Activated naive CD8-positive, alpha-beta T cell treated with anti-CD3 and anti-CD28 coated beads, Interleukin-2, amount 10 ng/mL, durations not matched to agents 7 days and 5 days (primary cell): ENCODE data around the gene MINDY2. TPM values are rescaled to one million over a fixed set of nuclear protein-coding genes. Genes with fewer than 3 reads are reported as not detected.

ENCODE experiments used
- ATAC-seq: fragments of 150-1000 bp; cut with Tn5 transposase; one replicate; pipeline ENCODE4 v1.10.0; 2021; ENCODE audit warnings: low read depth, moderate library complexity
- POLR2A ChIA-PET: fragments of 350-600 bp; sonication (Branson Sonifier 250); formaldehyde crosslinking; loops from one replicate; lab custom pipeline; 2021; ENCODE audit warnings: antibody characterized with exemption; lab: Charles Lee
- DNase-seq: peaks from one replicate; pipeline ENCODE4 v3.0.0; 2021
- H3K27ac Mint-ChIP-seq: one replicate; pipeline ENCODE4 v1.8.0; 2022; ENCODE audit warnings: mild to moderate bottlenecking, mixed read lengths
- H3K27me3 Mint-ChIP-seq: one replicate; pipeline ENCODE4 v1.8.0; 2022; ENCODE audit warnings: mild to moderate bottlenecking, moderate library complexity, mixed read lengths
- H3K36me3 Mint-ChIP-seq: one replicate; pipeline ENCODE4 v1.8.0; 2021; ENCODE audit warnings: mild to moderate bottlenecking, mixed read lengths
- H3K4me1 Mint-ChIP-seq: one replicate; pipeline ENCODE4 v1.8.0; 2021; ENCODE audit warnings: mixed read lengths
- H3K4me3 Mint-ChIP-seq: one replicate; pipeline ENCODE4 v1.8.0; 2022; ENCODE audit warnings: mild to moderate bottlenecking, moderate library complexity, mixed read lengths
- H3K9me3 Mint-ChIP-seq: one replicate; pipeline ENCODE4 v1.8.0; 2021; ENCODE audit warnings: mixed read lengths
- total RNA-seq, 2 experiments: library from RNA; stranded (reverse); gene quantifications; one replicate each; pipeline ENCODE4 v1.2.3, GENCODE V29; 2021

MINDY2 gene
- total RNA-seq, result 10 to 100 TPM; 19.0 to 20.2 TPM

GRCh38 chr15:58770857-58771620, at the start of gene MINDY2:
TSS of gene MINDY2 (plus strand) at chr15:58771302. CDS start at chr15:58771396, 94 bp downstream.
- Mint-ChIP-seq H3K27ac (peak within 1 kb of the TSS; percentile 88), H3K27me3 (no peaks in the 10 kb centered on the region), H3K4me3 (no peak within 1 kb of the TSS), H3K4me1 (peaks cover 13% of the 10 kb centered on the region), H3K36me3 (no peaks in the 10 kb centered on the region), H3K9me3 (no peaks in the 10 kb centered on the region)
- POLR2A ChIA-PET, result interaction anchor here (0.5 to 2.8 kb wide), 21 partner anchors 10 to 886 kb away, joined by 3 to 47 read pairs (median 4); partner anchors contain the start of genes ADAM10 and GTF2A2
- peak; percentile 99 for ATAC-seq
- DNase-seq, result peak; percentile 93

- Mint-ChIP-seq H3K4me3 (no peak overlapping the region), H3K27ac (no peak overlapping the region), H3K9me3 (no peaks in the 10 kb centered on the region), H3K36me3 (peaks cover 19% of the 10 kb centered on the region), H3K27me3 (no peaks in the 10 kb centered on the region), H3K4me1 (peaks cover 19% of the 10 kb centered on the region)
- POLR2A ChIA-PET, result interaction anchor here (0.6 kb wide), 1 partner anchor 65 kb away, joined by 4 read pairs; no protein-coding TSS in a partner anchor
- DNase-seq, result no peak
- peak; percentile 52 for ATAC-seq
Observed at GRCh38 chr15:58724466-58724865, 46.6 kb upstream of the MINDY2 start.

DNA sequence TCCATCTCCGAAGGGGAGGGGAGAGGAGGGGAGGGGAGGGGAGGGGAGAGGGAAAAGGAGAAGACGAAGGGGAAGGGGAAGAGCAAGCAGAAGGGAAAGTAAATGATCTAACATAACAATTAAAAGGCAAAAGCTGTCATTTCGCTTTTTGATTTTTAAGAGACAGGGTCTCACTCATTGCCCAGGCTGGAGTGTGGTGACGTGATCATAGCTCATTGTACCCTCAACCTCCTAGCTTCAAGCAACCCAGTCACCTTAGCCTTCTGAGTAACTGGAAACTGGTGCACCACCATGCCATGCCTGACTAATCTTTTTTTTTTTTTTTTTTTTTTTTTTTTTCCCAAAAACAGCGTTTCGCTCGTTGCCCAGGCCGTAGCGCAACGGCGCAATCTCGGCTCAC, 44.2 kb upstream of the MINDY2 start:
- DNase-seq, result no peak
- no peak overlapping the region for H3K27ac Mint-ChIP-seq
- POLR2A ChIA-PET, result interaction anchor here (0.6 to 0.7 kb wide), 2 partner anchors 23 to 104 kb away, joined by 4 to 5 read pairs; partner anchors contain the start of gene ADAM10
- no peak overlapping the region for H3K4me3 Mint-ChIP-seq
- H3K36me3 Mint-ChIP-seq, result peaks cover 32% of the 10 kb centered on the region
- no peaks in the 10 kb centered on the region for H3K27me3 Mint-ChIP-seq
- ATAC-seq, result no peak
- no peaks in the 10 kb centered on the region for H3K9me3 Mint-ChIP-seq
- peaks cover 19% of the 10 kb centered on the region for H3K4me1 Mint-ChIP-seq

GRCh38 chr15:58731756-58732535, 39.2 kb upstream of the MINDY2 start:
- ATAC-seq (no peak), DNase-seq (no peak)
- H3K36me3 Mint-ChIP-seq, result peaks cover 42% of the 10 kb centered on the region
- H3K9me3 Mint-ChIP-seq, result no peaks in the 10 kb centered on the region
- peaks cover 27% of the 10 kb centered on the region for H3K4me1 Mint-ChIP-seq
- no peak overlapping the region for H3K4me3 Mint-ChIP-seq
- POLR2A ChIA-PET, result no interaction called here
- H3K27ac Mint-ChIP-seq, result no peak overlapping the region
- no peaks in the 10 kb centered on the region for H3K27me3 Mint-ChIP-seq

DNA sequence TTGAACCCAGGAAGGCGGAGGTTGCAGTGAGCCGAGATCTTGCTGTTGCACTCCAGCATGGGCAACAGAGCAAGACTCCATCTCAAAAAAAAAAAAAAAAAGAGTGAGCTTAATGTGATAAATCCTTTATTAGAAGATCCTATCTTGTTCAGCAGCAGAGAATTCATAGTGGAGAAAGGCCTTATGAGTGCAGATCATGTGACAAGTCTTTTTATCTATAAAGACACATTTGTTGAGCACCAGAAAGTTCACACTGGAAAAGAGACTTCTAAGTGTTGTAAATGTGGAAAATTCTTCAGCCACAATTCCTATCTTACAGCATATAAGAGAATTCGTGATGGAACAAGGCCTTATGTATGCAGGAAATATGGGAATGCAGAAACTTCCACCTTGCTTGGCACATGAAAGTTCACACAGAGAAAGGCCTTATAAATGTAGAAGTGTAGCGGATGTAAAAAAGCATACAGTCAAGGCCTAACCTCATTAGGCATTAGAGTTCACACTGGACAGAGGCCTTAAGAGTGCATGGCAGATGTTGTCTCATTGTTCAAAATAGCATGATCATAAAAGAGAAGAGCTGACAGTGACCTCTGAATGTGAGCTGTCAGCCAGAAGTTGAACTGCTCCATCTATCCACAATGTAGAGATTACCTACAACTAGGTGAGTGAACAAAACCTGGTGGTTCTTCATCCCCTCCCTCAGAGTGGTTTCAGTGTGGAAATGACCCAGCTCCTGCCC, 38.3 kb upstream of the MINDY2 start:
- Mint-ChIP-seq H3K9me3 (no peaks in the 10 kb centered on the region), H3K27ac (no peak overlapping the region), H3K4me1 (peaks cover 32% of the 10 kb centered on the region), H3K4me3 (no peak overlapping the region), H3K36me3 (peaks cover 42% of the 10 kb centered on the region), H3K27me3 (no peaks in the 10 kb centered on the region)
- no peak for DNase-seq
- ATAC-seq, result no peak
- POLR2A ChIA-PET, result no interaction called here

DNA sequence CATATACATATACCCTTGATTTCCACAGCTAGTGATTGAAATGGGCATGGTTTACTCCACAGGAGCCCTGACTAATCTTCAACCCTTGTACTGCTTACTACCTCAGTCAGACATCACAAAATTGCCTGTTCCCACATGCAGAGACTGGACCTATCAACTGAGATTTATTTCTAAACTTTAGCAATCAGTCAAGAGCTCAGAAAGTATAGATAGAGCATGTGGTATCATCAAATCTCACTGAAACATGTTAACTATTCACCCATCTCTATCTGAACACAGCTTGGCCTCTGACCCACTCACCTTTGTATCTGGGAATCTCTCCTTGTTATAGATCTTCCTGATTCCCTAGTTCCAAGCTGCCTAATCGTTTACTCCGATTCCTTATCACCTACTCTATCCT, 36.2 kb upstream of the MINDY2 start:
- Mint-ChIP-seq H3K9me3 (no peaks in the 10 kb centered on the region), H3K4me3 (no peak overlapping the region), H3K36me3 (peaks cover 34% of the 10 kb centered on the region), H3K27me3 (no peaks in the 10 kb centered on the region), H3K4me1 (peaks cover 39% of the 10 kb centered on the region), H3K27ac (no peak overlapping the region)
- ATAC-seq, result no peak
- DNase-seq, result no peak
- POLR2A ChIA-PET, result no interaction called here

DNA sequence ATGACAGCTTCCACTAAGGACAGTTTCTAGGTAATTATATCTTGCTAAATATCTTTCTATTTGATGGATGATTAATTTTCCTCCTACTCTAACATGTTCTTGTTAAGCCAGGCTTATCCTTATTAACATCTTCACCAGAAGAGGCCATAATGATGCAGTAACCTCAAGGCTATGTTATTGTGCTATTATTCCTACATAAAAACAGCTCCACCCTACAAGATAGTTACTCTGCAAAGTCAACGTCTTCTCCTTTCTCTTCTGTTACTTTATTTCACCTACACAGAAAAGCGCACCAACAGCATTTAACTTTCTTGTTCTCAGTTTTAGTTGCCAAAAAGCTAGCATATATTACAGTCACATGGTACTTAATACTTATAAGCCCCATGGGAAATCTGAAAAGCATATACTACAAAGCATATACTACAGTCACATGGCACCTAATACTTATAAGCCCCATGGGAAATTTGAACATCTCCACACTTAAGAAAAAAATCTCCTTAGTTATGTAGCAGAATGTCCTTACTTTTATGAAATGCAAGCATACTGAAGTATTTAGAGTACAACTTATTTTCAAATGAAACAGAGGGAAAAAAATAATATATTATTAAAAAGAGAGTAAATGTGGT, 35.0 kb upstream of the MINDY2 start:
- Mint-ChIP-seq H3K27ac (no peak overlapping the region), H3K4me1 (peaks cover 38% of the 10 kb centered on the region), H3K36me3 (peaks cover 28% of the 10 kb centered on the region), H3K4me3 (no peak overlapping the region), H3K27me3 (no peaks in the 10 kb centered on the region), H3K9me3 (no peaks in the 10 kb centered on the region)
- DNase-seq, result no peak
- POLR2A ChIA-PET, result no interaction called here
- no peak for ATAC-seq

DNA sequence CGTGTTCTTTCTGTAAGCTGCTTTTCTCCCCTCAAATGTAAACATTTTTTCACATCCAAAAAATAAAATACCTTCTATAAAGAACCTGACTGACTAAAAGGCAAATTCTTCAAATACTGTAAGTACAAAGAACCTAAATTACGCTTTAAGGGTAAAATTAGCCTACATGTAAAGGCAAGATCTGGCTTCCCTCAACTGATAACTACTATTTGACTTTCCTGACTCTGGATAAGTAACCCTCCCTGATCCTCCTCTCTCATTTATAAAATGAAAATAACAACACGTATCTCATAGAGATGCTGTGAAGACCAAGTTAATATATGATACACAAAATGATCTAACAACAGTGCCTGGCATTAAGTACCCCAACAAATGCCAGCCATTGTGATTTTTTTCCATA, 33.8 kb upstream of the MINDY2 start:
- POLR2A ChIA-PET, result no interaction called here
- no peaks in the 10 kb centered on the region for H3K9me3 Mint-ChIP-seq
- no peak overlapping the region for H3K27ac Mint-ChIP-seq
- ATAC-seq (no peak), DNase-seq (no peak)
- no peaks in the 10 kb centered on the region for H3K27me3 Mint-ChIP-seq
- peaks cover 17% of the 10 kb centered on the region for H3K36me3 Mint-ChIP-seq
- peaks cover 35% of the 10 kb centered on the region for H3K4me1 Mint-ChIP-seq
- H3K4me3 Mint-ChIP-seq, result no peak overlapping the region

DNA sequence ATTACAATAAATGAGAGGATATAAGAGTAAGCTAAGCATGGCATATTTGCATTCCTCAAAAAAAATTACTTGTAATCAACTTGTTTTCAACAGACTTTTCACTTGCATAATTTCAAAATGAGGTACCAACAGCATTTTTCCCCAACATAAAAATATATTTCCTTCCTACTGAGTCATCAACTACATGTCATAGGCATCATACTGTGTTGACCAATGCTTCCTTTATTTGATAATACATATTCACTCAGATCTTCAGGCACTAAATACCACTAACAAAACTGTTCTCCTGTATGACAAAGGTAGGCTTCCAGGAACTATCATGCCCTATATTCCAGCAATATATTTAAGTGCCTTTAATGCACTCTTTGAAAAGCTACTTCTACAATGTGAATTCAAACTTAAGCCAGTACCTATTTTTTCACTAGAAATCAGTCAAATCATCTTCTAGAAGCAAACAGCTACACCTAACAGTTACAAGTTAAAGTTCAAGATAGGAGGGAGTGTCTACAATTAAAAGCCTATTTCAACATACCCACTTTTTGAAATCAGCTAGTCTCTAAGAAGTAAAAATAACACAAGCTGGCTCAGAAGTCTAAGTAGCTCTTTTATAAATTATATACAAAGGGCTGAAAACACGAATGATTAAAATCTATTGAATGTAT, 32.9 kb upstream of the MINDY2 start:
- H3K27me3 Mint-ChIP-seq, result no peaks in the 10 kb centered on the region
- no peaks in the 10 kb centered on the region for H3K9me3 Mint-ChIP-seq
- DNase-seq (no peak), ATAC-seq (no peak)
- H3K27ac Mint-ChIP-seq, result peak overlapping the region; percentile 31
- peaks cover 8% of the 10 kb centered on the region for H3K36me3 Mint-ChIP-seq
- POLR2A ChIA-PET, result no interaction called here
- H3K4me1 Mint-ChIP-seq, result peaks cover 39% of the 10 kb centered on the region
- H3K4me3 Mint-ChIP-seq, result peak overlapping the region; percentile 12

- Mint-ChIP-seq H3K4me1 (peaks cover 49% of the 10 kb centered on the region), H3K27me3 (no peaks in the 10 kb centered on the region), H3K36me3 (peaks cover 15% of the 10 kb centered on the region), H3K27ac (no peak overlapping the region), H3K4me3 (no peak overlapping the region), H3K9me3 (no peaks in the 10 kb centered on the region)
- ATAC-seq (no peak), DNase-seq (no peak)
- POLR2A ChIA-PET, result no interaction called here
Observed at GRCh38 chr15:58740436-58740835, 30.7 kb upstream of the MINDY2 start.

DNA sequence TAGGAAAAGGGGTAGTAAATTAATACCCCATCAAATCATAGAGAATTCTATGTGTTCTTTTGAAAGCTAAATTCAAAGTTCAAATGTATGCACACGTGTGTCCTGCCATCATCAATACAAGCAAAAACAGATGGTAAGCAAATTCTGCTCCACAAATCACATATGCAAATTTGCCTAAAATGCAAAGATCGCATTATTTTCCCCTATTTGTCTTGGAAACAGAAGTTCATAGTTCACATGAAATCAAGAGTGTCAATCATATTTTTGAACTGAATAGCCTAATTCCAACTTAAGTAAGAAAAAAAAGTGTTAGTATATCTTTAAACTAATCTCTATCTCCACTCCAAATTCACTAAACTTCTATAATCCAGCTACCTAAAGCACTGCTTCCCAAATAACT, 30.1 kb upstream of the MINDY2 start:
- no peaks in the 10 kb centered on the region for H3K9me3 Mint-ChIP-seq
- H3K27me3 Mint-ChIP-seq, result no peaks in the 10 kb centered on the region
- no peak overlapping the region for H3K4me3 Mint-ChIP-seq
- H3K27ac Mint-ChIP-seq, result no peak overlapping the region
- POLR2A ChIA-PET, result no interaction called here
- DNase-seq (no peak), ATAC-seq (no peak)
- H3K36me3 Mint-ChIP-seq, result peaks cover 16% of the 10 kb centered on the region
- peaks cover 49% of the 10 kb centered on the region for H3K4me1 Mint-ChIP-seq

DNA sequence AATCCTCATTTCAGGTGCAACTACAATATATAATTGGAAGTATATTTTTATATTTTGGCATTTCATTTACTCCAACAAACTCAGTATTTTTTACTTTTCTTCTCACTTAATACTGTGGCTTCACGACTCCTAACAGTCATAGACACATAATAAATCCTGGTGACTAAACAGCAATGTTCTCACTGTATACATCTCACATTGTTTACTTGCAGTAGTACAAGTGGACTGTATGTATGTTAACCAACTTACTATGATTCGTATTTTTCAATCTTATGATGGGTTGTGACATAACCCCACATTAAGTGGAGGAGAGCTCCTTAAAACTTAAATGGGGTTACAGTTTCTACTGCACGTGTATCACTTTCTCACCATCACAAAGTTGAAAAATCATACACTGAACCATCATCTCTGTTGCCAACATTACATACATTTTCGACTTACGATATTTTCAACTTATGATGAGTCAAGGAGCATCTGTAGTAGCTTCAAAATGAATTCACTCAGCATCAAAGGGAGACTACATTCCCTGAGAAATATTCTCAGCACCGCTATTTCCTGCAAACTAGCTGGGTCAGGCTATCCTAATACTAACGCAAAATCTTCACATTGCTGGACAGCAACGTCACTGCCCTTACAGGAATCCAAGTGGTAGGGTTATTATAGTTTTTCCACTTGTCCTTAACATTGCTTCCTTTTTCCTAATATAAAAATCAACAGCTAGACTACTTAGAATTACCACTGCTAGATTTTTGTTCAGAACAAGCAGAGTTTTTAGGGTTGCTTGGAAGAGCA, 28.9 kb upstream of the MINDY2 start:
- H3K4me1 Mint-ChIP-seq, result peaks cover 47% of the 10 kb centered on the region
- H3K9me3 Mint-ChIP-seq, result no peaks in the 10 kb centered on the region
- H3K4me3 Mint-ChIP-seq, result no peak overlapping the region
- no peak for ATAC-seq
- H3K27ac Mint-ChIP-seq, result no peak overlapping the region
- peaks cover 17% of the 10 kb centered on the region for H3K36me3 Mint-ChIP-seq
- POLR2A ChIA-PET, result interaction anchor here (0.6 kb wide), 1 partner anchor 396 kb away, joined by 4 read pairs; no protein-coding TSS in a partner anchor
- no peak for DNase-seq
- no peaks in the 10 kb centered on the region for H3K27me3 Mint-ChIP-seq
